ENCODE results near the gene PTPN5.
A peak's percentile ranks its signal among the peaks of the same experiment; 100 is the strongest.

PTPN5 gene

GRCh38 chr11:18780329-18780728, 11.3 kb downstream of the PTPN5 start:
- no peak overlapping the region for H3K4me3 Mint-ChIP-seq
- H3K4me1 Mint-ChIP-seq, result peaks cover 8% of the 10 kb centered on the region
- no peaks in the 10 kb centered on the region for H3K9me3 Mint-ChIP-seq
- H3K36me3 Mint-ChIP-seq, result peaks cover 2% of the 10 kb centered on the region
- peaks cover 2% of the 10 kb centered on the region for H3K27me3 Mint-ChIP-seq
- no peak overlapping the region for H3K27ac Mint-ChIP-seq

- H3K4me3 Mint-ChIP-seq, result no peak overlapping the region
- H3K36me3 Mint-ChIP-seq, result peaks cover 2% of the 10 kb centered on the region
- peaks cover 8% of the 10 kb centered on the region for H3K4me1 Mint-ChIP-seq
- H3K27me3 Mint-ChIP-seq, result no peaks in the 10 kb centered on the region
- H3K27ac Mint-ChIP-seq, result no peak overlapping the region
- no peaks in the 10 kb centered on the region for H3K9me3 Mint-ChIP-seq
Measured at GRCh38 chr11:18778468-18778867, 13.1 kb downstream of the PTPN5 start.

- Mint-ChIP-seq H3K36me3 (peaks cover 2% of the 10 kb centered on the region), H3K4me3 (no peak overlapping the region), H3K4me1 (peaks cover 8% of the 10 kb centered on the region), H3K27me3 (no peaks in the 10 kb centered on the region), H3K27ac (no peak overlapping the region), H3K9me3 (no peaks in the 10 kb centered on the region)
Measured at GRCh38 chr11:18776324-18776723, 15.3 kb downstream of the PTPN5 start.

- peaks cover 8% of the 10 kb centered on the region for H3K4me1 Mint-ChIP-seq
- H3K27me3 Mint-ChIP-seq, result peaks cover 1% of the 10 kb centered on the region
- no peaks in the 10 kb centered on the region for H3K9me3 Mint-ChIP-seq
- H3K27ac Mint-ChIP-seq, result no peak overlapping the region
- no peak overlapping the region for H3K4me3 Mint-ChIP-seq
- H3K36me3 Mint-ChIP-seq, result peaks cover 2% of the 10 kb centered on the region
Measured at GRCh38 chr11:18775492-18776292, 15.9 kb downstream of the PTPN5 start.

- H3K4me3 Mint-ChIP-seq, result no peak overlapping the region
- peaks cover 3% of the 10 kb centered on the region for H3K27me3 Mint-ChIP-seq
- no peak overlapping the region for H3K27ac Mint-ChIP-seq
- H3K4me1 Mint-ChIP-seq, result peaks cover 8% of the 10 kb centered on the region
- H3K9me3 Mint-ChIP-seq, result no peaks in the 10 kb centered on the region
- peaks cover 2% of the 10 kb centered on the region for H3K36me3 Mint-ChIP-seq
Measured at GRCh38 chr11:18774801-18775200, 16.8 kb downstream of the PTPN5 start.

- Mint-ChIP-seq H3K4me3 (no peak overlapping the region), H3K4me1 (peaks cover 4% of the 10 kb centered on the region), H3K36me3 (peaks cover 2% of the 10 kb centered on the region)
Measured at GRCh38 chr11:18773681-18774080, 17.9 kb downstream of the PTPN5 start.

GRCh38 chr11:18773104-18773503, 18.5 kb downstream of the PTPN5 start:
- no peaks in the 10 kb centered on the region for H3K36me3 Mint-ChIP-seq
- H3K27ac Mint-ChIP-seq, result no peak overlapping the region
- no peak overlapping the region for H3K4me3 Mint-ChIP-seq
- H3K9me3 Mint-ChIP-seq, result no peaks in the 10 kb centered on the region
- H3K4me1 Mint-ChIP-seq, result no peaks in the 10 kb centered on the region
- peaks cover 3% of the 10 kb centered on the region for H3K27me3 Mint-ChIP-seq

More at GRCh38 chr11:18773681-18774080, 17.9 kb downstream of the PTPN5 start:
- Mint-ChIP-seq H3K27ac (no peak overlapping the region), H3K9me3 (no peaks in the 10 kb centered on the region), H3K27me3 (peaks cover 3% of the 10 kb centered on the region)

GRCh38 chr11:18772211-18772610, 19.4 kb downstream of the PTPN5 start:
- H3K27ac Mint-ChIP-seq, result no peak overlapping the region
- no peaks in the 10 kb centered on the region for H3K4me1 Mint-ChIP-seq
- no peak overlapping the region for H3K4me3 Mint-ChIP-seq
- no peaks in the 10 kb centered on the region for H3K36me3 Mint-ChIP-seq
- H3K9me3 Mint-ChIP-seq, result no peaks in the 10 kb centered on the region
- peaks cover 3% of the 10 kb centered on the region for H3K27me3 Mint-ChIP-seq

- no peak overlapping the region for H3K4me3 Mint-ChIP-seq
- no peaks in the 10 kb centered on the region for H3K9me3 Mint-ChIP-seq
- no peak overlapping the region for H3K27ac Mint-ChIP-seq
- H3K27me3 Mint-ChIP-seq, result peaks cover 3% of the 10 kb centered on the region
- no peaks in the 10 kb centered on the region for H3K36me3 Mint-ChIP-seq
- H3K4me1 Mint-ChIP-seq, result no peaks in the 10 kb centered on the region
Measured at GRCh38 chr11:18771266-18772035, 20.1 kb downstream of the PTPN5 start.

- H3K4me3 Mint-ChIP-seq, result no peak overlapping the region
- H3K27ac Mint-ChIP-seq, result no peak overlapping the region
- H3K36me3 Mint-ChIP-seq, result no peaks in the 10 kb centered on the region
- no peaks in the 10 kb centered on the region for H3K4me1 Mint-ChIP-seq
- H3K9me3 Mint-ChIP-seq, result no peaks in the 10 kb centered on the region
- H3K27me3 Mint-ChIP-seq, result peaks cover 3% of the 10 kb centered on the region
Measured at GRCh38 chr11:18770479-18771125, 21.0 kb downstream of the PTPN5 start.

GRCh38 chr11:18769802-18770456, 21.7 kb downstream of the PTPN5 start:
- no peaks in the 10 kb centered on the region for H3K36me3 Mint-ChIP-seq
- H3K27ac Mint-ChIP-seq, result no peak overlapping the region
- peaks cover 5% of the 10 kb centered on the region for H3K27me3 Mint-ChIP-seq
- H3K4me3 Mint-ChIP-seq, result no peak overlapping the region
- no peaks in the 10 kb centered on the region for H3K9me3 Mint-ChIP-seq
- no peaks in the 10 kb centered on the region for H3K4me1 Mint-ChIP-seq

- Mint-ChIP-seq H3K4me1 (peaks cover 4% of the 10 kb centered on the region), H3K36me3 (no peaks in the 10 kb centered on the region), H3K27me3 (peaks cover 5% of the 10 kb centered on the region), H3K4me3 (no peak overlapping the region), H3K9me3 (no peaks in the 10 kb centered on the region), H3K27ac (no peak overlapping the region)
Measured at GRCh38 chr11:18768978-18769377, 22.6 kb downstream of the PTPN5 start.

GRCh38 chr11:18768472-18768901, 23.1 kb downstream of the PTPN5 start:
- H3K4me3 Mint-ChIP-seq, result no peak overlapping the region
- H3K4me1 Mint-ChIP-seq, result peaks cover 6% of the 10 kb centered on the region
- H3K9me3 Mint-ChIP-seq, result no peaks in the 10 kb centered on the region
- peak overlapping the region; percentile 41 for H3K27ac Mint-ChIP-seq
- H3K36me3 Mint-ChIP-seq, result no peaks in the 10 kb centered on the region
- H3K27me3 Mint-ChIP-seq, result peaks cover 5% of the 10 kb centered on the region

- Mint-ChIP-seq H3K27me3 (peaks cover 4% of the 10 kb centered on the region), H3K36me3 (no peaks in the 10 kb centered on the region), H3K27ac (no peak overlapping the region), H3K4me3 (no peak overlapping the region), H3K4me1 (peaks cover 6% of the 10 kb centered on the region), H3K9me3 (no peaks in the 10 kb centered on the region)
Measured at GRCh38 chr11:18766015-18766414, 25.6 kb downstream of the PTPN5 start.

GRCh38 chr11:18765554-18765953, 26.0 kb downstream of the PTPN5 start:
- no peaks in the 10 kb centered on the region for H3K9me3 Mint-ChIP-seq
- no peak overlapping the region for H3K27ac Mint-ChIP-seq
- no peak overlapping the region for H3K4me3 Mint-ChIP-seq
- peaks cover 6% of the 10 kb centered on the region for H3K4me1 Mint-ChIP-seq
- H3K36me3 Mint-ChIP-seq, result no peaks in the 10 kb centered on the region
- peaks cover 3% of the 10 kb centered on the region for H3K27me3 Mint-ChIP-seq

All from activated naive CD4-positive, alpha-beta T cell treated with anti-CD3 and anti-CD28 coated beads, Interleukin-2, amount 50 U/mL, for 24 hours (primary cell).